Parathyroid adenoma (tissue), 2 donors: ENCODE results near the gene MPPED1.

Experiments used
- H2AFZ ChIP-seq: fragments of 300-600 bp; sonication (generic); one replicate; pipeline ENCODE4 v1.7.0; 2017; ENCODE audit warnings: antibody characterized with exemption, mild to moderate bottlenecking
- H3K27ac ChIP-seq: fragments of 300-600 bp; sonication (generic); one replicate; pipeline ENCODE4 v1.7.0; 2017
- H3K27me3 ChIP-seq: fragments of 300-600 bp; sonication (generic); one replicate; pipeline ENCODE4 v1.7.0; 2017; ENCODE audit warnings: low read length; ENCODE audit not compliant: control insufficient read depth, insufficient read depth
- H3K36me3 ChIP-seq: fragments of 300-600 bp; sonication (generic); one replicate; pipeline ENCODE4 v1.7.0; 2017; ENCODE audit warnings: low read length; ENCODE audit not compliant: control insufficient read depth, insufficient read depth
- H3K4me1 ChIP-seq: fragments of 300-600 bp; sonication (generic); one replicate; pipeline ENCODE4 v1.7.0; 2017; ENCODE audit warnings: control low read depth
- H3K4me2 ChIP-seq: fragments of 300-600 bp; sonication (generic); one replicate; pipeline ENCODE4 v1.7.0; 2017; ENCODE audit warnings: low read length
- H3K4me3 ChIP-seq: fragments of 300-600 bp; sonication (generic); one replicate; pipeline ENCODE4 v1.7.0; 2017; ENCODE audit warnings: low read depth, low read length
- H3K79me2 ChIP-seq: fragments of 300-600 bp; sonication (generic); one replicate; pipeline ENCODE4 v1.7.0; 2017; ENCODE audit warnings: control low read depth
- H3K9ac ChIP-seq: fragments of 300-600 bp; sonication (generic); one replicate; pipeline ENCODE4 v1.7.0; 2017; ENCODE audit warnings: mild to moderate bottlenecking
- H3K9me3 ChIP-seq: fragments of 300-600 bp; sonication (generic); one replicate; pipeline ENCODE4 v1.7.0; 2017; ENCODE audit warnings: low read length; ENCODE audit not compliant: control insufficient read depth
- CTCF ChIP-seq: fragments of 300-600 bp; sonication (generic); IDR thresholded peaks from one replicate; pipeline ENCODE4 v1.7.0; 2017; ENCODE audit warnings: antibody characterized with exemption, mild to moderate bottlenecking
- donor health status: primary hyperparathyroidism.

Gene MPPED1

GRCh38 chr22:43477966-43478365 lies 66.2 kb downstream of the MPPED1 start:
- no peak for TF ChIP-seq CTCF
- no peak overlapping the region for H3K27ac ChIP-seq
- H3K9me3 ChIP-seq: no peaks in the 10 kb centered on the region
- H3K36me3 ChIP-seq: no peaks in the 10 kb centered on the region
- no peak overlapping the region for H2AFZ ChIP-seq
- H3K79me2 ChIP-seq: no peaks in the 10 kb centered on the region
- H3K4me2 ChIP-seq: no peak overlapping the region
- H3K4me3 ChIP-seq: no peak overlapping the region
- H3K4me1 ChIP-seq: no peaks in the 10 kb centered on the region
- H3K9ac ChIP-seq: no peak overlapping the region
- no peaks in the 10 kb centered on the region for H3K27me3 ChIP-seq

- H3K9me3 ChIP-seq: no peaks in the 10 kb centered on the region
- TF ChIP-seq CTCF: no peak
- no peaks in the 10 kb centered on the region for H3K79me2 ChIP-seq
- H3K4me1 ChIP-seq: no peaks in the 10 kb centered on the region
- H3K36me3 ChIP-seq: no peaks in the 10 kb centered on the region
- H2AFZ ChIP-seq: no peak overlapping the region
- no peak overlapping the region for H3K4me2 ChIP-seq
- no peak overlapping the region for H3K9ac ChIP-seq
- no peak overlapping the region for H3K27ac ChIP-seq
- no peak overlapping the region for H3K4me3 ChIP-seq
- no peaks in the 10 kb centered on the region for H3K27me3 ChIP-seq
These were observed 66.9 kb downstream of the MPPED1 start for GRCh38 chr22:43478621-43479300.

GRCh38 chr22:43479301-43479950 lies 67.6 kb downstream of the MPPED1 start:
- H2AFZ ChIP-seq: no peak overlapping the region
- H3K9me3 ChIP-seq: no peaks in the 10 kb centered on the region
- H3K4me3 ChIP-seq: no peak overlapping the region
- H3K4me2 ChIP-seq: no peak overlapping the region
- no peaks in the 10 kb centered on the region for H3K27me3 ChIP-seq
- no peaks in the 10 kb centered on the region for H3K4me1 ChIP-seq
- no peaks in the 10 kb centered on the region for H3K79me2 ChIP-seq
- no peak overlapping the region for H3K27ac ChIP-seq
- no peak for TF ChIP-seq CTCF
- H3K9ac ChIP-seq: no peak overlapping the region
- H3K36me3 ChIP-seq: no peaks in the 10 kb centered on the region

GRCh38 chr22:43479962-43480361 lies 68.1 kb downstream of the MPPED1 start:
- Histone ChIP-seq H2AFZ (no peak overlapping the region), H3K9ac (no peak overlapping the region), H3K4me2 (no peak overlapping the region), H3K36me3 (no peaks in the 10 kb centered on the region), H3K27ac (no peak overlapping the region), H3K9me3 (no peaks in the 10 kb centered on the region), H3K4me1 (no peaks in the 10 kb centered on the region), H3K27me3 (no peaks in the 10 kb centered on the region), H3K4me3 (no peak overlapping the region), H3K79me2 (no peaks in the 10 kb centered on the region)
- no peak for TF ChIP-seq CTCF
